Measurements from ENCODE around the gene CRKL. TPM values are rescaled to one million over a fixed set of nuclear protein-coding genes. Genes with fewer than 3 reads are reported as not detected.

CRKL gene
- total and polyA plus RNA-seq, 2 of the 4 experiments (the other 2 are of a cell fraction), result 20.6 to 35.5 TPM

- Histone ChIP-seq H2AK9ac (replicated peaks; ENCODE audit: low read depth, low read length, poor library complexity) (peak overlapping the region; percentile 79), H4K5ac (ENCODE audit: low read depth, low read length) (peak overlapping the region; percentile 48), H3K14ac (replicated peaks; ENCODE audit: low read depth, low read length) (peak overlapping the region; percentile 74), H3K27me3 (ENCODE audit: control insufficient read depth, insufficient read depth, low read length) (no peaks in the 10 kb centered on the region), H3K36me3 (ENCODE audit: control insufficient read depth, insufficient read depth, low read length) (peaks cover 17% of the 10 kb centered on the region), H3K56ac (ENCODE audit: extremely low read depth, insufficient read depth, low read length) (no peak overlapping the region; the same call in 1 of the 2 replicates), H3K4me3 (ENCODE audit: insufficient read depth, low read depth, low read length) (no peak overlapping the region), H3K9ac (ENCODE audit: low read depth, low read length) (peak overlapping the region; percentile 28; the same call in 1 of the 2 replicates), H2AK5ac (ENCODE audit: low read depth, low read length) (peak overlapping the region; percentile 88), H2BK5ac (ENCODE audit: low read depth, low read length, poor library complexity, severe bottlenecking) (peak overlapping the region; percentile 46), H3K23ac (ENCODE audit: low read depth, low read length) (peak overlapping the region; percentile 67; the same call in 1 of the 2 replicates), H3K9me1 (ENCODE audit: insufficient read depth, low read length) (peaks cover 45% of the 10 kb centered on the region), H2BK120ac (ENCODE audit: low read depth, low read length) (0 out of 2 replicates have a peak overlapping the region, but pooled peaks have one; percentile 4), H3K18ac (ENCODE audit: low read depth, low read length) (peak overlapping the region; percentile 81), H3K4ac (ENCODE audit: low read depth, low read length) (peak overlapping the region; percentile 52), H4K8ac (ENCODE audit: low read depth in 2 of 2, low read length in 2 of 2) (peak overlapping the region in 1 of 2 experiments; percentile 26; a peak in 1 of 4 replicates), H2BK20ac (ENCODE audit: low read depth, low read length) (no peak overlapping the region), H3K79me1 (ENCODE audit: low read depth in 1 of 2, low read length in 2 of 2) (peaks cover 39 to 66% of the 10 kb centered on the region in 2 experiments), H2BK15ac (ENCODE audit: low read depth, low read length) (peak overlapping the region; percentile 2; the same call in 1 of the 3 replicates), H4K20me1 (ENCODE audit: insufficient read depth, low read length) (peaks cover 20% of the 10 kb centered on the region), H4K91ac (ENCODE audit: insufficient read depth, low read depth, low read length) (peak overlapping the region; percentile 44; the same call in 1 of the 2 replicates), H3K27ac (ENCODE audit: insufficient read depth, low read length) (peak overlapping the region; percentile 88), H3K9me3 (ENCODE audit: control insufficient read depth, insufficient read depth, low read length) (no peaks in the 10 kb centered on the region), H3K4me2 (ENCODE audit: low read depth, low read length) (peak overlapping the region; percentile 31), H3K4me1 (ENCODE audit: control insufficient read depth, insufficient read depth, low read length) (peaks cover 25% of the 10 kb centered on the region), H2AFZ (replicated peaks; ENCODE audit: low read length, poor library complexity) (peak overlapping the region; percentile 13)
- ATAC-seq (ENCODE audit: low read depth), result peak; percentile 77
- DNase-seq, result peak; percentile 58
- in situ Hi-C loops (cut with MboI; ENCODE audit: low sequenced_read_pairs) (no loop called here), dilution Hi-C loops (cut with HindIII; ENCODE audit: low sequenced_read_pairs, unreplicated experiment) (no loop called here), intact Hi-C loops (cut with micrococcal nuclease) (no loop called here)
- ChIA-PET CTCF (interaction anchor here (1.4 to 2.3 kb wide), 2 partner anchors 17 to 64 kb away, joined by 4 to 14 read pairs; no protein-coding TSS in a partner anchor), POLR2A (ENCODE audit: unreplicated experiment) (interaction anchor here (0.6 kb wide), 1 partner anchor 807 kb away, joined by 3 read pairs; no protein-coding TSS in a partner anchor)
- WGBS, 2 experiments (ENCODE audit: extremely low coverage in 2 of 2, insufficient read length in 1 of 2), result 21% methylated on average over 4 of the region's 7 CpGs; no CpG with 5 or more reads in 1 of the 2 experiments
- no peak for TF ChIP-seq CHD1 (IDR thresholded peaks at IDR 0.05; ENCODE audit: low read depth, low read length)
- TF ChIP-seq CTCF (conservative IDR thresholded peaks at IDR 0.05; ENCODE audit: low read depth, low read length), result no peak
- TF ChIP-seq CEBPB (IDR thresholded peaks at IDR 0.05; ENCODE audit: low read depth, low read length), result no peak
- TF ChIP-seq SMC3 (IDR thresholded peaks at IDR 0.05; ENCODE audit: low read depth, low read length), result no peak
- TF ChIP-seq MXI1 (IDR thresholded peaks at IDR 0.05; ENCODE audit: borderline replicate concordance, low read depth, low read length), result no peak
- no peak for TF ChIP-seq ELK1 (IDR thresholded peaks at IDR 0.05; ENCODE audit: borderline replicate concordance, low read depth, low read length)
- TF ChIP-seq MAZ (IDR thresholded peaks at IDR 0.05; ENCODE audit: borderline replicate concordance, low read depth, low read length), result no peak
- TF ChIP-seq BHLHE40 (IDR thresholded peaks at IDR 0.05; ENCODE audit: low read depth, low read length), result no peak
- TF ChIP-seq RCOR1 (IDR thresholded peaks at IDR 0.05; ENCODE audit: insufficient replicate concordance, low read length), result no peak
- TF ChIP-seq RAD21 (IDR thresholded peaks at IDR 0.05; ENCODE audit: low read length), result no peak
- TF ChIP-seq NFE2L2 (IDR thresholded peaks at IDR 0.05; ENCODE audit: low read depth, low read length), result no peak
- BruUV-seq (replicated peaks), result no TSS peak
Observed at GRCh38 chr22:20868025-20868962, 48.9 kb upstream of the CRKL start.

Data from IMR-90 (cell line).